ENCODE measurements around the gene PLCH2.
"Not testable (repeated sequence)": the region's sequence is repeated elsewhere in the genome, so short reads cannot be mapped to it uniquely, and the experiment has no call there.

PLCH2 gene

GRCh38 chr1:2476061-2476999 lies at the start of gene PLCH2:
TSS of gene PLCH2 (plus strand) at chr1:2476289. CDS start at chr1:2476589, 300 bp downstream.
- no peak for DNase-seq

- DNase-seq = no peak
Observed at GRCh38 chr1:2426540-2426939, 49.5 kb upstream of the PLCH2 start.

GRCh38 chr1:2427051-2427450 lies 49.0 kb upstream of the PLCH2 start:
- no peak for DNase-seq

- DNase-seq = no peak
Observed at GRCh38 chr1:2427976-2428375, 48.1 kb upstream of the PLCH2 start.

GRCh38 chr1:2428490-2428889 lies 47.6 kb upstream of the PLCH2 start:
- no peak for DNase-seq

- no peak for DNase-seq
Observed at GRCh38 chr1:2429780-2430591, 46.1 kb upstream of the PLCH2 start.

GRCh38 chr1:2430592-2430973 lies 45.5 kb upstream of the PLCH2 start:
- no peak for DNase-seq

GRCh38 chr1:2431103-2431502 lies 45.0 kb upstream of the PLCH2 start:
- DNase-seq = no peak

GRCh38 chr1:2431518-2431917 lies 44.6 kb upstream of the PLCH2 start:
- DNase-seq = peak; percentile 13

- DNase-seq = no peak
Observed at GRCh38 chr1:2432441-2432844, 43.6 kb upstream of the PLCH2 start.

- DNase-seq = no peak
Observed at GRCh38 chr1:2433196-2433595, 42.9 kb upstream of the PLCH2 start.

GRCh38 chr1:2433936-2434655 lies 42.0 kb upstream of the PLCH2 start:
- DNase-seq = no peak

GRCh38 chr1:2435091-2435490 lies 41.0 kb upstream of the PLCH2 start:
- no peak for DNase-seq

- DNase-seq = no peak
Observed at GRCh38 chr1:2435746-2436355, 40.2 kb upstream of the PLCH2 start.

- DNase-seq = no peak
Observed at GRCh38 chr1:2436876-2437275, 39.2 kb upstream of the PLCH2 start.

- DNase-seq = no peak
Observed at GRCh38 chr1:2437617-2438016, 38.5 kb upstream of the PLCH2 start.

- no peak for DNase-seq
Observed at GRCh38 chr1:2438038-2438437, 38.1 kb upstream of the PLCH2 start.

GRCh38 chr1:2438641-2439040 lies 37.4 kb upstream of the PLCH2 start:
- no peak for DNase-seq

GRCh38 chr1:2439369-2439768 lies 36.7 kb upstream of the PLCH2 start:
- no peak for DNase-seq

GRCh38 chr1:2440346-2440745 lies 35.7 kb upstream of the PLCH2 start:
- not testable (repeated sequence) for DNase-seq

GRCh38 chr1:2441746-2442145 lies 34.3 kb upstream of the PLCH2 start:
- no peak for DNase-seq

GRCh38 chr1:2442661-2443060 lies 33.4 kb upstream of the PLCH2 start:
- DNase-seq = no peak
